KOPT-K1 (cell line): Measurements from ENCODE around the gene TRIOBP.

ENCODE experiments used
- H3K27ac ChIP-seq: fragments of 200-600 bp; sonication (generic); 2 replicates; pipeline ENCODE4 v1.5.1; 2016; ENCODE audit warnings: antibody characterized with exemption, mild to moderate bottlenecking, low read depth, low read length; ENCODE audit not compliant: poor library complexity, severe bottlenecking
- H3K36me3 ChIP-seq: fragments of 200-600 bp; sonication (generic); 2 replicates; pipeline ENCODE4 v1.5.1; 2017; ENCODE audit warnings: antibody characterized with exemption, mild to moderate bottlenecking, low read length, moderate library complexity; ENCODE audit not compliant: insufficient read depth
- H3K9me3 ChIP-seq: fragments of 200-600 bp; sonication (generic); 2 replicates; pipeline ENCODE4 v1.5.1; 2017; ENCODE audit warnings: antibody characterized with exemption, low read length, mild to moderate bottlenecking; ENCODE audit not compliant: insufficient read depth, poor library complexity, severe bottlenecking

The TRIOBP gene

DNA sequence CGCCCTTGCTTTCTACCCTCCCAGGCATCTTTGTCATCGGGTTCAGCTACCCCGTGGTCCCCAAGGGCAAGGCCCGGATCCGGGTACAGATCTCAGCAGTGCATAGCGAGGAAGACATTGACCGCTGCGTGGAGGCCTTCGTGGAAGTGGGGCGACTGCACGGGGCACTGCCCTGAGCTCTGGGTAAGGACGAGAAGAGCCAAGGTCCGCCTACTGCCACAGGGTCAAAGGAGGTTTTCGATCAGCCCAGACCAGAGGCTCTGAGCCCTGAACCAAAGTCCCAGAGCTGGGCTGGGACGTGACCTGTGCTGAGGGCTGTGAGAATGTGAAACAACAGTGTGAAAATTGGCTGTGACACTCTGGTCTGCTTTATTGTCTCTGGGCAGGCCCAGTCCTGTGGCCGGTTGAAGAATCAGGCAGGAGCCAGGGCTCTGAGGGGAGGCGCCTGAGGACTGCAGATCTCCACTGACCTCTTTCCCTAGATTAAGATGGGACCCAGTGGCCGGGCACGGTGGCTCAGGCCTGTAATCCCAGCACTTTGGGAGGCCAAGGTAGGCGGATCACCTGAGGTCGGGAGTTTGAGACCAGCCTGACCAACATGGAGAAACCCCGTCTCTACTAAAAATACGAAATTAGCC is 119.8 kb downstream of the TRIOBP start:
- Histone ChIP-seq H3K36me3 (no peaks in the 10 kb centered on the region), H3K27ac (no peak overlapping the region), H3K9me3 (no peaks in the 10 kb centered on the region)

DNA sequence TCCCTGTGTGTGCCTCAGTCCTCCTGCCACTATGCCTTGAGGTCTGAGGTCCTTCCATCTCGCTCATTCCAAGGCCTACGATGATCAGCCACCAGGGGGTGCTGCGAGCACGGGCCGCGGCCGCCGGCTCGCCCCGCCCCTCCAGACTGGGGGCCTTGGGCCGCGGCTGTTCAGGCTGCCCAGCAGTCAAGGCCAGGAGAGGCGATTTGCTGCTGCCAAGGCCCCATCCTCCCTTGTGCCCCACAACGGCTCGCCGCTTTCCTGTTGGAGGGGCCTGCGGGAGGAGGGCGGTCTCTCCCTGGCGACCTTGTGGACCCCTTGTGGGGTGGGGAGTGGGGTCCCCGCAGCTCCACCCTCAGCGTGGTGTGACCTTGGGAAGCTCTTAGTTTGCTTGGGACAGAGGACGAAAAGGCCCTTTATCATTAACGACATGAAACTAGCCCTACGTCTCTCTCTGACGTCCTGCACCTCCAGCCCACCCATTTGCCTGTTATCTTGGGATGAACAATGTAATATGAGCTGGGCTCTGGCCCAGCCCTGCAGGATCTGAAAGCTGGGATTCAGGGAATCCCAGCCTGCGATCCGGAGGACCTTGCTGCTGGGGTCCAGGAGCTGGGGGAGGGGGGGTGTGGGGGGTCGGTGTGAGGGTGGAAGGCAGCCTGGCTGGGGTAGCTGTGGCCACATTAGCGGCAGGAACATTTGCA is 121.0 kb downstream of the TRIOBP start:
- Histone ChIP-seq H3K27ac (no peak overlapping the region), H3K9me3 (no peaks in the 10 kb centered on the region), H3K36me3 (no peaks in the 10 kb centered on the region)

DNA sequence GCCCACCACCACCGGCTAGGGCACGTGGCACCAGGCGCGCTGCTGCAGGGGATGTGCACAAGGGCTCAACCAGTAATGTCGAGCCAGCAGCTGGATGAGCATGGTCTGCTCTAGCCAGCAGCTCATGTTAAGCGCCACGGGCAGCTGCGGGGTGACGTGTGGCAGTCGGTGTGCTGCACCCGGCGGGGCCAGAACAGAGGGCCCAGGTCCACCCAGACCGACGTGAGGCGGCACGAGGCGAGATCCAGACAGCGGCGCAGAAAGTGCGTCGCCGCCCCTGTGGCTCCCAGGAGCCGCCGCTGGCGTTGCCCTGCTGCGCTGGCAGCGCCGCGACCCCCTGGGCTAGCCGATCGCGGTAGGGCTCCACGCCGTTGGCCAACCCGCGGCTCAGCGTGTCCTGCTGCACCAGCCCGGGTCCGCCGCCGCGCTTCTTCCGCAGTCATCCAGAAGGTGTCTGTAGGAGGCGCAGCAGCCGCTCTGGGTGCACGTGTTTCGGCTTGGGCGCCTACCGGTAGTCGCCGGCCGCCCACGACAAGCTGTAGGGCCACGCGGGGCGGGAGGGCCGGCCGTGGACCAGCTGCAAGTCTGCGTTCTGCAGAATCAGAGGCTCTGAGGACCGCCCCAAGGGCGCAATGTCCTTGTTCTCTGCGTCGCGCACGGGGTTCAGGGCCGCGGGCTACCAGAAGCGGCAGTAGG is 121.7 kb downstream of the TRIOBP start:
- Histone ChIP-seq H3K27ac (no peak overlapping the region), H3K9me3 (no peaks in the 10 kb centered on the region)

DNA sequence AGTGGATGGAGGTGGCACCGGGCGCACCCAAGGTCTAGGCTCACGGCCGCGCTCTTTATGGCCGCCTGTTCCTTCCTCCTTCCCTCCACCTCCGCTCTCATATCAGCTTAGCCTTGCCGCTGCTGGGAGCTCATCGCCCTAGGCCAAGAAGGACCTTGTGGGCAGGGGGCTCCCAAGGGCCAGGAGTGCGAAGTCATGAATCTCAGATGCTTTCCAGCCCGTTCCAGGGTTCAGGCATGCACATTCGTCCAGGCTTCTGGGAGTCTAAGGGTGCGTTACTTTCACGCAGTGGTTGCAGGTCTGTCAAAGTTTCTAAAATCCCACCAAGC is 122.2 kb downstream of the TRIOBP start:
- no peaks in the 10 kb centered on the region for H3K9me3 ChIP-seq
- no peaks in the 10 kb centered on the region for H3K36me3 ChIP-seq
- no peak overlapping the region for H3K27ac ChIP-seq

More for the DNA sequence above, 121.7 kb downstream of the TRIOBP start:
- H3K36me3 ChIP-seq = no peaks in the 10 kb centered on the region

DNA sequence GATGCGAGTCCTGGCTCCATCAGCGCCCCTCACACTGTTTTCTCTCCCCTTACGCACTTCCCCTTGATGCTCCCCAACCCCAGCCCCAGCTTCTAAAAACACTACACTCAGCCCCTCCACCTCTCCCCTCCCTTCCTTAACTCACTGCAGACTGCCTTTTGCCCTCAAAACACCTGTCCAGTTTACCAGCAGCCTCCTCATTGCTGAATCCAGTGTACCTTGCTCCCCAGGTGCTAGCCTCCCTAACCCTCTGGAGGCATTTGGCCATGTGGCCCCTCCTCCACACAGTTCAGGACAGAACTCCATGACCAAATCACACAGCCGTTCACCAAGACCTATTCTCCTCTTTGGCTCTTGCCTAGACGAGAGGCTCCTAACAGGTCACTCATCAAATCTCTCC is 123.5 kb downstream of the TRIOBP start:
- H3K27ac ChIP-seq = no peak overlapping the region
- H3K36me3 ChIP-seq = no peaks in the 10 kb centered on the region
- H3K9me3 ChIP-seq = no peaks in the 10 kb centered on the region

DNA sequence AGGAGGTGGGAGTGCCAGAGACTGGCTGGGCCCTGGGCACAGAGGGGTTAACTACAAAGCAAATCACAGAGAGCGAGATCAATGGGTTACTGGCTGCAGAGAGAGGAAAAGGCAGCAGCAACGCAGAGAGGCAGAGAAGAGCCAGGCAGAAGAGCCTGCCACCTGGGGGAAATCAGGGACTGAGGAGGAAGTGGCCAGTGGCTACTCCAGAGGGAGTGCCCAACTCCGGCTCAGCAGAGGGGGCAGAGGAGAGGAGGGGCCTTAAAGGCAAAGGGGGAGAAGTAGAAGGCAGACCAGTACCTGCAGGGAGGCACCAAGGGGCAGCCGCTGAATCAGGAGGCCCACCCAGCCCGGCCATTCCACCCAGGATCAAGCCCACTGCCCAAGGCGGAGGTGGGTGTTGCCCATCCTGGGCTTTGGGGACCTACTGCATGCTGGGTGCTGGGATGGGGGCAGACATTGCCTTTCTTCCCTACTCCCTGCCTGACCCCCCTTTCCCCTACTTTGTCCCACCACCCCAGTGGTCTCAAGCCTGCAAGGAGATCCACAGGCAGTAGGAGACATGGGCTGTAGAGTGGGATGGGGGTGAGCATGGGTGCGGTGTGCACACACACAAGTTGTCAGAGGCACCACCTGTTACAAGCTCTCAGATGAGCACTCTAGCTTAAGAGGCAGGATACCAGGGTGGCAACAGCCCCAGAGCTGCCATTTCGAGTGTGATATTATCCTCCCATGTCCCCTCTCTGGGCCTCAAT is 125.4 kb downstream of the TRIOBP start:
- no peaks in the 10 kb centered on the region for H3K9me3 ChIP-seq
- H3K27ac ChIP-seq = no peak overlapping the region
- H3K36me3 ChIP-seq = no peaks in the 10 kb centered on the region

DNA sequence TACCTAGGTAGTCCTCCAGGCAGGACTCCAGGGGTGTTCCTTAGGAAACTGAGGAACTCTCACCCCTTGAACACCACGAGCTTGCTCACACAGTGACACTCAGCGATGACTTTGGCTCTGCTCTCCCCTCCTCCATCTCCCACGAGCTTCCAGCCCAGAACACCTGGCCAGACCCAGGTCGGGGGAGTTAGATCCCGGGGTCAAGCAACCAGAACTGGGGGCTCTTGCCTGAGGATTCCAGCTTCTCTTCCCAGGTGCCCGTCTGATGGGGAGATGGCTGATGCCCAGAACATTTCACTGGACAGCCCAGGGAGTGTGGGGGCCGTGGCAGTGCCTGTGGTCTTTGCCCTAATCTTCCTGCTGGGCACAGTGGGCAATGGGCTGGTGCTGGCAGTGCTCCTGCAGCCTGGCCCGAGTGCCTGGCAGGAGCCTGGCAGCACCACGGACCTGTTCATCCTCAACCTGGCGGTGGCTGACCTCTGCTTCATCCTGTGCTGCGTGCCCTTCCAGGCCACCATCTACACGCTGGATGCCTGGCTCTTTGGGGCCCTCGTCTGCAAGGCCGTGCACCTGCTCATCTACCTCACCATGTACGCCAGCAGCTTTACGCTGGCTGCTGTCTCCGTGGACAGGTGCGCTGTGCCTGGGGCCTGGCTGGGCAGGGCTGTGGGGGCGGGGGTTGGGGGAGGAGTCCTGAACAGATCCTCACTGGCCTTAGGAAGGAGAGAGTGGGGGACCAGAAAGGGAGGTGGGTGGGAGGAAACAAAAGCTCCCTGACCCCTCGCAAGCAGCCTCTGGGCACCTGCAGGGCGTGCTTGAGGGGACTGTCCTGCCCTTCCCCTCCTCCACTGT is 126.5 kb downstream of the TRIOBP start, which contains the start of gene GALR3:
Gene GALR3 (plus strand): TSS at position 249 of the 852 bp plus-strand sequence. CDS start 25 bp downstream, at position 274.
- H3K9me3 ChIP-seq = no peaks in the 10 kb centered on the region
- no peaks in the 10 kb centered on the region for H3K36me3 ChIP-seq
- no peak within 1 kb of the TSS for H3K27ac ChIP-seq

DNA sequence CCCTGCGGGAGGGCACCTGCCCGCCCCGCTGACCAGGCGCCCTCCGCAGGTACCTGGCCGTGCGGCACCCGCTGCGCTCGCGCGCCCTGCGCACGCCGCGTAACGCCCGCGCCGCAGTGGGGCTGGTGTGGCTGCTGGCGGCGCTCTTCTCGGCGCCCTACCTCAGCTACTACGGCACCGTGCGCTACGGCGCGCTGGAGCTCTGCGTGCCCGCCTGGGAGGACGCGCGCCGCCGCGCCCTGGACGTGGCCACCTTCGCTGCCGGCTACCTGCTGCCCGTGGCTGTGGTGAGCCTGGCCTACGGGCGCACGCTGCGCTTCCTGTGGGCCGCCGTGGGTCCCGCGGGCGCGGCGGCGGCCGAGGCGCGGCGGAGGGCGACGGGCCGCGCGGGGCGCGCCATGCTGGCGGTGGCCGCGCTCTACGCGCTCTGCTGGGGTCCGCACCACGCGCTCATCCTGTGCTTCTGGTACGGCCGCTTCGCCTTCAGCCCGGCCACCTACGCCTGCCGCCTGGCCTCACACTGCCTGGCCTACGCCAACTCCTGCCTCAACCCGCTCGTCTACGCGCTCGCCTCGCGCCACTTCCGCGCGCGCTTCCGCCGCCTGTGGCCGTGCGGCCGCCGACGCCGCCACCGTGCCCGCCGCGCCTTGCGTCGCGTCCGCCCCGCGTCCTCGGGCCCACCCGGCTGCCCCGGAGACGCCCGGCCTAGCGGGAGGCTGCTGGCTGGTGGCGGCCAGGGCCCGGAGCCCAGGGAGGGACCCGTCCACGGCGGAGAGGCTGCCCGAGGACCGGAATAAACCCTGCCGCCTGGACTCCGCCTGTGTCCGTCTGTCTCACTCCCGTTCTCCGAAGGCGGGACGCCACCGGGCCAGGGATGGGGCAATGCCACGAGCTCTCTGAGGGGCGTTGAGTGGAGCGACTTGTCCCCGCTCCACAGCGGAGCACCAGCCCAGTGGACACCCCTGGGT is 128.1 kb downstream of the TRIOBP start:
- Histone ChIP-seq H3K36me3 (peaks cover 12% of the 10 kb centered on the region), H3K9me3 (no peaks in the 10 kb centered on the region), H3K27ac (no peak overlapping the region)
